ENCODE data around the gene NDUFA11.

DNA sequence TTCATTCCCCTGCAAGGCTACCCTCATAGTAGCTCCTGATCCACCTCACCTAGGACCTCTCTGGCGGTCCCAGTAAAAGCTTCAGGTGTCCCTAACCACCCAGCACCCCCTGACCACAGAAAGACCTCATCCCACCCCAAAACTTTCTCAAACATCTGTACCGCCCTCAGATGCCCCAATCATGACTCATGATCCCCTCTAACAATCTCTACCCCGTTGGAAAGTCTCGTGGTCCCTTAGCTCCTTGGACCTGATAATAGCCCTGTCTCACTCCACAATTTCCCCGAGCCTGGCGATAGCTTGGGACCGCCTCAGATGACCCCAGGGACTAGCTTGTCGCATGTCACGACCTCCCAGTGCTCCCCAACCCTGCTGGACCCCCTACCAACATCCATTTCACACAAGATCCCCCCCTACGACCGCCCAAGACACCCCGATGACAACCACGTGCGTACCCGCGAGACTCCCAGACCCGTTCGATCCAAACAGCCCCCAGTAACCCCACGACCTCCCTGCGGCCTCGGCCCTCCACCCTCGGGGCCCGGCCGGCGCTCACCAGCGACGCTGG, 450 bp downstream of the NDUFA11 start:
- TF ChIP-seq POLR2AphosphoS5 (IDR thresholded peaks at IDR 0.05; ENCODE audit: low read depth, low read length), result no peak
- TF ChIP-seq POLR2A (IDR thresholded peaks at IDR 0.05; ENCODE audit: low read depth, low read length), result no peak
- no peak for TF ChIP-seq TAF1 (IDR thresholded peaks at IDR 0.05; ENCODE audit: borderline replicate concordance, low read depth, low read length)

All from GM12892 (cell line).